GM15510 (cell line): ENCODE results near the gene DHH.

Source experiments
- POLR2A ChIP-seq: IDR thresholded peaks from 3 replicates; pipeline ENCODE4 v1.6.1; 2011; ENCODE audit warnings: borderline replicate concordance; ENCODE audit not compliant: insufficient read length; ENCODE audit errors: extremely low read depth

Gene DHH

DNA sequence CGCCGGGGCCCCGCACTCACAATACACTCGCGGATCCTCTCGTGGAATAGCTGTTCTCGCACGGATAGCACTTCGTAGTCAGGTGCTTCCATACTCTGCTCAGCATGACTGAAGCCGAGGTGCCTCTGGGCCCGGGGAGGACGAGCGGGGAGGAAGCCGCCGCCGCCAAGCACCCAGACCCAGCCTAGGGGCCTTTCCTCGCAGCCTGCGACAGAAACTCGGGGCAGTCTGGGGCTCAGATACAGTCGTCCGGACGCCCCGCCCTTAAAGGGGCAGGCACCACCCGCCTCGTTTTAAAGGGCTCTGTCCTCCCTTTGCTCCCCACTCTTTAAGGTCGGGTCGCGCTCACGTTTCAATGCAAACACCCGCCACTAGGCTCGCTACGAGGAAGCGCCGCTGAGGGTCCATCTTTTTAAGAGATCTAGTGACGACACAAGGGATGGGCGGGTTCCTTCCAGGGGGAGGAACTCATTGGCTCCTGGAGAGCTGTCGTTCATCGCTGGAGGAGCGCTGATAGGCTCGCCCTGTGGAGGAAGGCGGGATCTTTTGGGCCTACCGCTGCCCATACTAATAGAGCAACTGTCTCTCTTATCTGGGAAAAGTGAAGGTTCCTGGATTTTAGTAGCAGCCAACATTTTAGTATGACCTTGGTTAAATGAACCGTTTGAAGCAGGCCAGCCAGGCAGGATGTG is 16.0 kb upstream of the DHH start, which contains the start of gene LMBR1L:
LMBR1L (minus strand) TSS at position 384 of the 692 bp plus-strand sequence; CDS start at position 92, 292 bp downstream.
- peak; percentile 67 for TF ChIP-seq POLR2A

GRCh38 chr12:49109641-49110463 is 15.3 kb upstream of the DHH start:
- TF ChIP-seq POLR2A, result no peak

GRCh38 chr12:49108958-49109404 is 14.4 kb upstream of the DHH start:
- TF ChIP-seq POLR2A, result no peak

DNA sequence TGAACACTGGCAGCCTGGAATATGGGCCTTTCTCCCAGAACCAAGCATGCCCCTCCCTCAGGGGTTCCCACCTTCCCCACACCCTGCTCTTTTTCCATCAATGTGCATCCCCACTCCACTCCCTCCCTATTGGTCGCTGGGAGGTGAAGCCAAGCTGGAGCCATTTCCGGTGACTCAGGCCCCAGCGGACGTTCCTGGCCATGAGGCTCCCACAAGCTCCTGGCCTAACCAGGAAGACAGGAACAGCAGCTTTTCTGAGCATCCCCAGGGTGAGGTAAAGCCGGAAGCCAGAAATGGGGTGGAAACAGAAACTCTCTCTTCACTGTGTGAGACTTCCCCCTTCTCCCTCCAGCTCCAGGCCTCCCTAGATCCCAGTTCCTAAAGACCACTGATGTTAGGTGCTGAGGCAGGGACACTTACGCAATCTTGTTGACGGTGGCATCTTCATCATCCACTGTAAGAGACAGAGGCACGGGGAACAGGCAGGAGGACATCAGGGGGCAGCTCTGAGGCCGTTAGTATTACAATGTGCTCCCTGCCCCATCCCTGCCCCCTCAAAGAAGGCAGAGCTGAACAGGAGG is 11.0 kb upstream of the DHH start:
- TF ChIP-seq POLR2A, result no peak

GRCh38 chr12:49104822-49105221 is 10.2 kb upstream of the DHH start:
- TF ChIP-seq POLR2A, result no peak

DNA sequence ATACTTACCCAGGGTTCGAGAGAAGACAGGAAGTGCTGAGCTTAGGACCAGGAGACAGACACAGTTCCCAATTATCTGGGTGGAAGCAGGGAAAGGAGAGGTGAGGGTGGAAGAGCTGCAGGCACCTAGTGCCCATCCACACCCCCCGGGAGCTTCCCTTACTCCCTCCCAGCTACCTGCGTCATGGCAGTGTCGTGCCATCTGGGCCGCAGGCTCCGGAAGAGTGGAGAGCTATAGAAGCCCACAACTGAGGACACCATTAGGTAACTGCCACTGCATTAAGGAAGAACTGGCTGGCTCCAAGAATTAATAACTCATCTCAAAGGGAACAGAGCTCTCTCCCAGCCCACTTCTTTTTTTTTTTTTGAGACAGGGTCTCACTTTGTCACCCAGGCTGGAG is 5.8 kb upstream of the DHH start:
- TF ChIP-seq POLR2A, result no peak

DNA sequence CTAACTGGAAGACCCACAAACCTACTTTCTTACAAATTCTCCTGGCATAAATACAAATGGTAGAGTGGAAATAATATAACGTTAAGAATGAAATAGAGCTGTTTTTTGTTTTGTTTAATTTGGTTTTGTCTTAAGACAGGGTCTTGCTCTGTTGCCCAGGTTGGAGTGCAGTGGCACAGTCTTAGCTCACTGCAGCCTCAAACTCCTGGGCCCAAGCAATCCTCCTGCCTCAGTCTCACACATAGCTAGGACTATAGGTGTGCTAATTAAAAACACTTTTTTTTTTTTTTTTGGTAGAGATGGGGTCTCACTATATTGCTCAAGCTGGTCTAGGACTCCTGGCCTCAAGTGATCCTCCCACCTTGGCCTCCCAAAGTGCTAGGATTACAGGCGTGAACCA is 4.1 kb upstream of the DHH start:
- TF ChIP-seq POLR2A, result no peak

DNA sequence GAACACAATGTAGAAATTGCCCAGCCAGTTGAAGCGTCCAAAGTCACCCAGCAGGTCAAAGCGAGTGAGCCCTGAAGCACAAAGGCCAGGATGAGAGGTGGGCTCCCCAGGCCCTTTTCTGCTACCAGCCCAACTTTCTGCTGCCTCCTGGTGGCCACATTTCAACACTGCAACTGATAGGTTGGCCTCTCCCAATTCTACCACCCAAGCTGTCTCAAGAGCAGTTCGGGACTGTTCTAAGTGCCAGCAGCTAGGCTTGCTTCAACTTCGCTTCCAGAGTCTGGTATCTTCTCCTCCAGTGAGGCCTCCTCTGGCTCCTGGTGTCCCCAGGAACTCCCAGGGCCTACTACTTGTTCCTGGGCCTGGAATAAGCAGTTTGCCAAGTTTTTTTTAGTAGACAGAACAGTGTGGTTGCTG is 3.4 kb upstream of the DHH start:
- no peak for TF ChIP-seq POLR2A

DNA sequence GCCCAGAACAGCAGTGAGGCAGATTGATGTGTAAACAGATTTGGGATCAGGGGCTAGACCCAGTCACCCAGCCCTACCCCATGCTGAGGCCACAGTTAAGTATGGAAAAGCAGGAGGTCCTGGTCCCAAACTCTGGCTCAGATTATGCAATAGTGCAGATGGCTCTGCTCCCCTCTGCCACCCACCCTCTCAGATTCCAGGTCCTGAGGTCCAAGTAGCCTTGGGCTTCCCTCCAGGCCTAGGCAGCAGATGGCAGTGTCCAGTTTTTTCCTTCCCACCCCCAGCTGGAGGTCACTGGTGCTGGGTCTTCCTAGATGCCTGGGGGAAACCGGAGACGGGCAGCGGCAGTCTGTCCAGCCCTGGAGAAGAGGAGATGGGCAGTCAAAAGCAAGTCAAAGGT is 2.8 kb upstream of the DHH start:
- no peak for TF ChIP-seq POLR2A

GRCh38 chr12:49094975-49095365 is 369 bp upstream of the DHH start:
- no peak for TF ChIP-seq POLR2A

GRCh38 chr12:49093792-49094159 is 825 bp downstream of the DHH start:
- TF ChIP-seq POLR2A, result no peak

- TF ChIP-seq POLR2A, result no peak
These were observed 1.7 kb downstream of the DHH start for GRCh38 chr12:49092816-49093406.

- TF ChIP-seq POLR2A, result no peak
These were observed 2.4 kb downstream of the DHH start for GRCh38 chr12:49092086-49092815.

DNA sequence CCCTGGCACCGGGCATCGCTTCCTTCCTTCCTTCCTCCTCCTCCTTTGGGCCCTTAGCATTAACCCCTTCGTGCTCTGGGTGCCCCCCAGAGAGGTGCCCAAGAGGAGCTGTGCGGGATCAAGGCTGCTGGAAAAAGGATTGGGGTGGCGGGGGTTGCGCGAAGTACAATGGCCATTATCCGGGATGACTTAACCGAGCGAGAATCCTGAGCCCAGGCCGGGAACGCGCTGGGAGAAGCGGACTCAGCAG is 2.8 kb downstream of the DHH start:
- TF ChIP-seq POLR2A, result no peak
